Activated naive CD4-positive, alpha-beta T cell treated with anti-CD3 and anti-CD28 coated beads, Interleukin-2, amount 50 U/mL, for 16 hours (primary cell): ENCODE results near the gene HLCS.

Experiments
- DNase-seq: peaks from one replicate; pipeline ENCODE4 v3.0.0-alpha.2; 2020

The HLCS gene

DNA sequence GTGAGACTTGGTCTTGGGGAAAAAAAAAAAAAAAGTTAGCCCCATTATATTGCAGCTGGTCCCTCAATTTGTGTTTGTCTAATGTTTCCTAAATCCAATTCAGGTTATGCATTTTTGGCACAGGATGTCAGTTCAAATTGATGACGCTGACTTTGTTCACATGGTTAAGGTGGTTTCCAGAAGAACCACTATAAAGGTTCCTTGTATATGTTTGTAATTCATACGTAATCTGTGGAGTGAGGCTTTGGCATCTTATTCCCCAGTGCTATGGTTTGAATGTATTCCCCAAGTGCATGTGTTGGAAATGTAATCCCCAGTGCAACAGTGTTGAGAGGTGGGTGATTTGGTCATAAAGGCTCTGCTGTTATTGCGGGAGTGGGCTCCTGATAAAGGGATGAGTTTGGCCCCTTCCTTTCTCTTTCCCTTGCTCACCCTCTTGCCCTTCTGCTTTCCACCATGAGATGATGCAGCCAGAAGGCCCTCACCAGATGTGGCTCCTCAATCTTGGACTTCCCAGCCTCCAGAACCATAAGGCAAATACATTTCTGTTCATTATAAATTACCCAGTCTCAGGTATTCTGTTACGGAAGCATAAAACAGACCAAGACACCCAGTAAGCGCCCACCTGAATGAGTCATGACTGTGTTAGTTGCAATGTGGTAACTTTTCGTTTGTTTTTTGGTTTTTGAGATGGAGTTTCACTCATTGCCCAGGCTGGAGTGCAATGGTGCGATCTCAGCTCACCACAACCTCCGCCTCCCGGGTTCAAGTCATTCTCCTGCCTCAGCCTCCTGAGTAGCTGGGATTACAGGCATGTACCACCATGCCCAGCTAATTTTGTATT lies 19.5 kb upstream of the HLCS start:
- DNase-seq = no peak

DNA sequence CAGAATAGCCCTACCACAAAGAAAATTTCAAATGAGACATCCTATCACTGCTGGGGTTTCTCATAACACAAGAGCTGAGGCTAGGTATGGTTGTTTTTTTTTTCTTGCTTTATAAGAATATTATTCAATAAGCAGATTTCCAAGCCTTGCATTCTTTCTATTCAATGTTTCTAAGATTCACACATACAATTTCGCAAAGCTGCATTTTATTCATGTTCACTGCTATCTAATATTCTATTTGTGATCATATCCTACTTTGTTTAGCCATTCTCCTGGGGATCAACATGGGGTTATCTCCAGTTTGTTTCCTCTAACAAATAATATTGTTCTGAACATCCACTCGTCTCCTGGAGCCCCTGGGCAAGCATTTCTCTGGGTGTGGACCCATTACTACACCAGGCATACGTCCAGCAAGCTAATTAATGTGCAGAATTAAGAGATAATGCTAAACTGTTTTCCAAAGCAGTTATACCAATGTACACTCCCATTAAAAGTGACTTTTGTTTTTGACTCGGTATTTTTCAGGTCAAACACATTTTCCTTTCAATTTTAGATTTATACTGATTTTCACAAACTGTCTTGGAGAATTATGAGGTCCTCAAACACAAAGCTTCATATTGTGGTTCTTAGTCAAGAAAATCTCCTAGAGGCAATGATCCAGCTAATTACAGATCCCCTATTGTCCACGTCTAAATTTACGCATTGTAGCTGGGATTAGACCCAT lies 15.7 kb upstream of the HLCS start:
- no peak for DNase-seq

DNA sequence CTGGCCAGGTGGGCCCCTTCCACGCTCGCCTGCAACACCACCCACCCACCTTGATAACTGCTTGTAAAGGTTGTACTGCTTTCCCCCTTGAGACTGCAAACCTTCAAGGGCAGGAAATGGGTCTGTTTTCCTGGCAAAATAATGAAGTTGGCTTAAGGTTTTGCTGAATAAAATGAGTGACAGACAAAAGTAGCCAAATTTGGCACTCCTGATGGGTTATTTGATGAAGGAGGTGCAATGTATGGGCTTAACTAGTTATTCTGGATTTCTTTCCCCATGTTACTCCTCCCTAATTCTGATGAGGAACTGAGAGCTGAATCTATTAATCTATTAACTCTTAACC lies 14.6 kb upstream of the HLCS start:
- DNase-seq = no peak

DNA sequence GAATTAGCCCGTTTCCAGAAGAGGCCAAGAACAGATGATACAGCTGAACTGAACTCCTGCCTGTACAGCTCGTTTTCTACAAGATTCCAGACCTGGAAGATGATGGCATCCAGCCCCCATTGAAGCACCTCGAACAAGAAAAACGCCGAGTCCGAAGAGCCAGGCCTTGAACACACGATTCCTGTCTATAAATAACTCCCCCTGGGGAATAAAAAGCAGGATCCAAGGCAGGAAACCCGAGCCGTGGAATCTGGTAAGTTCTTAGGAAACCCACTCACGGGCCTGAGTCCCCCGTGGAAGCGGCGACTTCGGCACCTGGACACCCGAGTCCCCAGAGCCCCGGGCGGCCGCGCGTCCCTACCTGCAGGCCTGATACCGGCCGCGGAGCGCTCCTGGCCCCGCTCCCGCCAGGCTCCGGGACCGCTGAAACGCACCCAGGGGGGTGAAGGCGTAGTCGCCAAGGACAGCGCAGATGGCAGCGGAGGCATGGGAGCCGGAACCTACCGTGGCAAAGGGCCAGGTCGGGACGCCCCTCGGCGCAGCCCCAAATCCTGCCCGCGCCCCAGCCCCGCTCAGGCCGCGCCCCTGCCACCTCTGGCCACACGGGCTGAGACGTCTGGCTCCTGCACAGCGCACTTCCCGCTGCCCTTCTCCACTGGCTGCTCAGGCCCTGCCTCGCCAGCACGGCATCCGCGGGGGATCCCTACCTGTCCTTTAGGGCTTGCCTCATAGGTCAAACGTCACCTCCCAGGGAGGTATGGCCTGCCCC lies 14.0 kb upstream of the HLCS start:
- DNase-seq = no peak

DNA sequence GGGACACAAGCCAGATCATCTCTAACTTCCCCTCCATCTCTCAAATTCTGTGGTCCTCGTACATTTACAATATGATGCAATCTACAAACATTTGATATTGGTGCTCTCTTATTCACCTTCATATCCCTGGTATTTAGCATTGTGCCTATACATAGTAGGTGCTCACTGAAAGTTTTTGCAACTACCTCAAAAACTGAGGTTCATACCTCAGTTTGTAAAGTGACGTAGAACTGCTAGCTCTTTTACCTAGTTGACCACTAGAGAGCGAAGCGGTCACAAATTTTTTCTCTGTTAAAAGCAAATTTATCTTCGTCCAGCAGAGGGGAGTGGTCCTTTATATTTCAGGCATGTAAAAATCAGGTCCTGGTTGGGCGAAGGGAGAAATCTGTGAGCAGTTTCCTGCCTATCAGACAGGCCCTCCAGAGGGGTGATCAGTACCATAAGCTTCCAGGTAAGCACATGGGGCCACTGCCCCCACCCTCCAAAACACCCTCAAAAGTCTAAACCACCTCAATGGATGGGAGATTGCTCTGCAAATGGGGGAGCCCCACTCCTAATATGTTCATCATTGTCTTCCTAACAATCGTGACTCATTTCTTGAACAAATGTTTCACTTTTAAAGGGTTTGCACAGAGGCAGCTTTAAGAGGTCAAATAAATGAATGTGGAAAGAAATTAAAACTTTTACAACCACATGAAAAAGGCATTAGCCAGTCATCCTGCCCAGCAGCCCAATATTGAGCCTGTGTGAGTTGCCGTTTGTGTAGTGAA lies 10.6 kb upstream of the HLCS start:
- no peak for DNase-seq

DNA sequence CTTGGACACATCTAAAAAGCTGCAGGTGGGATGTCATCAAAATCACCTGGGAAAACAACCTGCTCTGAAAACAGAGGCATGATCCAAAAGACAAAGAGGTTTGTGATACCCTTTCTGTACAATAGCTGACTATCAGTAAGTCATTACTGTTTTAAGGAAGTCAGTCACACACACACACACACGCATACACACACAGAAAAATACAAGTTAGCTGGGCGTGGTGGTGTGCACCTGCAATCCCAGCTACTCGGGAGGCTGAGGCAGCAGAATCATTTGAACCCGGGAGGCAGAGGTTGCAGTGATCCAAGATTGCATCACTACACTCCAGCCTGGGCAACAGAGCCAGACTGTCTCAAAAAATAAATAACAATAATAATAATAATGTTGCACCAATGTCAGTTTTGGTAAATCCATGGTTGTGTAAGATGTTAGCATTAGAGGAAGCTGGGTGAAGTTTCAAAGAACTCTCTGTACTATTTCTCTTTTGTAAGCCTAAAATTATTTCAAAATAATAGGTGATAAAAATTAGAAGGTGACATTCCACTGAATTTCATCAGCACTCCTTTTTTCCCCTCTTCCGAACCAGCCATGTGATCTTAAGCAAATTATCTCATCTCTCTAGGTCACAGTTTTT lies 9.9 kb upstream of the HLCS start:
- DNase-seq = no peak

DNA sequence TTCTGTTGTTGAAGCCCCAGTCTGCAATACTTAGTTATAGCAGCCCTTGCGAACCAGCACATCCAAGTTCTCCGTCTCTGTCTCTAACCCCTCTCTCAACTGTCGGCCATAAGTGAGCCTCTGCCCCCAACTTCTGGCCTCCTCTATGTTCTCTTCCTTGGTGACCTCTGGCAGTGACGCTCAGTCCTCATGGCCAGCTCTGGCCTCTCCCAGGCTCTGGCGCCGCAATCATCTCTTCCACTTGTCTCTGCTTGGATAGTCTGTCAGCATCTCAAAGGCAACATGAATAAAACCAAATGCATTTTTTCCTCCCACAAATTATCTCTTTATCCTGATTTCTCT lies 8.4 kb upstream of the HLCS start:
- DNase-seq = no peak

DNA sequence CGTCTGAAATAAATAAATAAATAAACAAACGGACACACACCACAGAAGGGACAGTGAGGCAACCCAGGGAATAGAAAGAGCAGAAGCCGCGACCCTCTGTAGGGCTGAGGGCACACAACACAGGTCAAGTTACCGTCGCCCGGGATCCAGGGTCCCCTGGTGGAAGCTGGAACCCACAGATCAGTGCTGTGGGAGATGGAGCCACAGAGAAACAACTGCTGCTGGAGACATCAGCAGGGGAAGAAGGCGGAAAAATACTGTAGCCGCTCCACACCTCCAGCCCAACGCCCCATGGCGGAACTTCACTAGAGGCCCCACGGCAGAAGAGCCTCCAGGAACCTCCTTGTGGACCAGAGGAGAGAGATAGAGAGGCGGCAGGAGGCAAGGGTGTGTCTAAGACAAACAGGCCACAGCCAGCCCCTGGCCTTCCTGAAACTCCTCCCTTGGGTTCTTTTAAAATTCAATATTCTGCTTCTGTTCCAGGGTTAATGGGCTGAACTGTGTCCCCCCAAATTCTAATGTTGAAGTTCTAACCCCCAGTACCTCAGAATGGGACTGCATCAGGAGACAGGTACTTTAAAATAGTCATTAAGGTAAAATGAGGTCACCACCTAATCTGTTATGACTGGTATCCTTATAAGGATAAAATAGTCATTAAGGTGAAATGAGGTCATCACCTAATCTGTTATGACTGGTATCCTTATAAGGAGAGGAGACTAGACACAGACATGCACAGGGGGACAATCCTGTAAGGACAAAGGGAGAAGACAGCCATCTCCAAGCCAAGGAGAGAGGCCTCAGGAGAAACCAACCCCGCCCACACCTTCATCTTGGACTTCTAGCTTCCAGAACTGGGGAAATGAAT lies 7.7 kb upstream of the HLCS start:
- no peak for DNase-seq

DNA sequence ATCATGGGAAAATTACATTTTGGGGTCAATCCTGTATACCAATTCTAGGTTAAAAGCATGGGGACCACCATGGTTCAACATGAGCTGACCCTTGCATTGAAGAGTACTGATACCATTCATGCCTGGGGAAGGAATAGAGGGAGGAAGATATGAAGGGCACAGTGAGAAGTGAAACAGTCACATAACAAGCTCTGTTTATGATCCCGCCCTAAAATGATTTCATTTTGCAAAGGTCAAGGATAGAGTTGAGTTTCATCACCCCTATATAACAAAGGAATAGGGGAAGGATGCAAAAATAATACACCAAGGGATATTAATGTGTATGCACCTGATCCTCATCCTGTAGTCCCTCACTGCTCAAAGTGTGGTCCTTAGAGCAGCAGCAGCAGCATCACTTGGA lies 2.5 kb upstream of the HLCS start:
- no peak for DNase-seq

DNA sequence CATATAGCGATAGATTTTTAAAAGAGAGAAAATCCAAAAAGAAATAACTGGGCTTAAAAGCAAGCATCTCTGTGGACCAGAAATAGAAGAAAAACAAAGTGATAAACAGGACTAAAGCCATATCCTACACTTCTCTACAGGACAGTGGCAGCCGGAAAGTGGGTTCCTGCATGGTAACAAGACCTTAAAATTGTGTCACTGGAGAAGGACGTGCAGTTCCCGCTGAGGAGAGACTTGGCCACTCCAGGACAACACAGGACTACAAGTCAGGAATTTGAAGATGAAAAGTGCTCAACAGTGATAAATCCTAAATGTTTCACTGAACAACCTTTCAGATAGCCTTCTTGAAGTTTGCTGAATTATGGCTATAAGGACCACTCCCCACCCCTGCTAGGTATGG lies 1.9 kb upstream of the HLCS start:
- no peak for DNase-seq

DNA sequence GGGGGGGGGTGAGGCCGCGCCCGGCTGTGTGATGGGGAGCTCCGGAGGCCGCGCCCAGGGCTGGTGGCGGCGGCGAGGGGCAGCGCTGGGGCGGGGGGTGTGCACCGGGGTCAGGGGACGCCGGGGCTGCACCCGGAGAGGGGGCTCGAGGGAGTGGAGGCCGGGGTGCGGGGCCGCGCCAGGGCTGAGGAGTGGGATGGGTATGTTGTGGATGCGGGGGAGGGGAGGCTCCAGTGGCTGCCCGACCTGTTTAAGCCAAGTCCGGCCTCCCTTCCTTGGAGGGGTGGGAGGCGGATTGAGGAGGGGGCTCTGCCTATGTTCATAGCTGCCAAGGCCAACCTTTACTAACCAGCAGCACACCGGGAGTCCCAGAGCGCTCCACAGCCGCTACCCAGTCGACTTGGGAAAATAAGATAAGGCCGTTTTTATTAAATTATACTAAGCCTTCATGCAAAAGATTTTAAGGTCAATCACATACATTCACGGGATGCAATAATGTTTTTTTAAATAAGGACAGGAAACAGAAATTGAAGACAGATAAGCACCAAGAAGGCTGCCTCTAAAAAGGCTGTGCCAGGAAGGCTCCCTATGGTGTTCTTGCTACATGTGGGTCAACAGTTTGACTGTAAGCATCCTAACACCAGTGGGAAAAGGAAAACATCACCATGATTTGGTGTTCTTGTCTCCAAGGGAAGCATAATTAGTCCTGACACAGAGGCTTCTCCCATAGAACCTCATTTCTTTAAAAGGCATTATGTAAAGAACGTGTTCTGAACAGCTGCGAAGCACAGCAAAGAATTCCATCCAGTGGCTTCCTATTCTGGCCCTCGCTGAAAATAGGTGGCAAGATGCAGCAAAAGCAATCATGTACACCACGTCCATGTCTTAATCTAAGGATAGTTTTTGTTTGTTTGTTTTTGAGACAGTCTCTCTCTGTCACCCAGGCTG lies 626 bp upstream of the HLCS start:
- no peak for DNase-seq

DNA sequence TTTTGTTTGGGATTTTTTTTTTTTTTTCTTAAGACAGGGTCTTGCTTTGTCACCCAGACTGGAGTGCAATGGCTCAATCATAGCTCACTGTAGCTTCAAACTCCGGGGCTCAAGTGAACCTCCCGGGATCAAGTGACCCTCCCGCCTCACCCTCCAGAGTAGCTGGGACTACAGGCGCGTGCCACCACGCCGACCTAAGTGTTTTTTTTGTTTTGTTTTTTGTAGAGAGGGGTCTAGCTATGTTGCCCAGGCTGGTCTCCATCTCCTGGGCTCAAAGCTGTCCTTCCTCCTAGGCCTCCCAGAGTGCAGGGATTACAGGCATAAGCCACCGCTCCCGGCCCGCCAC lies 776 bp downstream of the HLCS start:
- DNase-seq = no peak

DNA sequence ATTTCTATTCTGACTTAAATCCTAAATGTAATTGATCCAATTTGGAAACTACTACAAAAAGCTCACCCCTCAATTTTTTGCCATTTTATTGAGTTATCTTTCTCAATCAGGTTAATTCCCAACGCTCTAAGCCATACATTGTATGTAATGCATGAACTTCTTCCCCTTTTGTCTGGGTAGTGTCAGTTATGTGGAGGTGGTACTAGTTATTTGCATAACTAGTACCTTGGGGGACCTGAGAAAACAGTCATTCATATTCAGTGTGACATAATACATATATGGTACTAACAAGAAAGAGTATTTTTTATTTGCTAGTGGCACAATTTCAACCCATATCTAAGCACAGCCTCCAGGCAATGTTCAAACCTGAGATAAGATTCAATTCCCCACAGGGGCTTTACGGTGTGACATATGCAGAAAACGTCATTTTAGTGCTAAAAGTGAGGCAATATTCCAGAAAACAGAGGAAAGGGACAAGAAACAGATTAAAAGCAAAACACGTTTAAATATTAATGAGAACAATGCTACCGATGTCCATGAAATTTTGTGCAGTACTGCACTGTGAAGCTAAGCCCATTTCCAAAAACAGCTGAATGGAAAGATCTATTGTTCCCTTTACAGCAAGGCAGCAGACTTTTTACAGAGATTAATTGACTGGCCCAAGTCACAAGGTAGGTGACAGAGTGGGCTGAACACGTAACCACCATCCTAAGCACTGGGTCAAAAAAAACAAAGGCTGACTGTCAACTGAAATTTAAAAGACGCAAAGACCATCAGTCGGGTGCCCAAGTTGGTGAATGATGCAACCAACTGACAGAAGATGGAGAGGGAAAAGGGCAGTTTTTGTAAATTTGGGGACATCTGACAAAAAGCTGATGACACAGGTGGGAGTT lies 1.4 kb downstream of the HLCS start:
- no peak for DNase-seq

DNA sequence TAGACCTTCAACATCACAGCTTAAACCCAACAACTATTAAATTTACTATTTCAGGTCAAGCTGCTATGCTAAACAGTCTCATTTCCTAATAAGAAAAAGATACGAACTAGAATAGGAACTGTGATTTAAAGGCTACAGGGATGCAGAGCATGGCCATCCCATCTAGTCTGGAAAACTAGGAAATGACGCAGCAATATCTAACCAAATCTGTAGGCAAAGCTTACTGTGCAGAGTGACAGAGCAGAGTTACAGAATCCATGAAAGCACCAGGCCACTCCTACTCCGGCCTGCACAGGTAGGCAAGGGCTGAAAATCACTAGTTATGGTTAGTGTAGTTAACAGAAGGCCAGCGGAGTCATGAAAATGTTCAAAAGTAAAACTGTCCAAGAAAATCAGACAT lies 2.1 kb downstream of the HLCS start:
- no peak for DNase-seq

DNA sequence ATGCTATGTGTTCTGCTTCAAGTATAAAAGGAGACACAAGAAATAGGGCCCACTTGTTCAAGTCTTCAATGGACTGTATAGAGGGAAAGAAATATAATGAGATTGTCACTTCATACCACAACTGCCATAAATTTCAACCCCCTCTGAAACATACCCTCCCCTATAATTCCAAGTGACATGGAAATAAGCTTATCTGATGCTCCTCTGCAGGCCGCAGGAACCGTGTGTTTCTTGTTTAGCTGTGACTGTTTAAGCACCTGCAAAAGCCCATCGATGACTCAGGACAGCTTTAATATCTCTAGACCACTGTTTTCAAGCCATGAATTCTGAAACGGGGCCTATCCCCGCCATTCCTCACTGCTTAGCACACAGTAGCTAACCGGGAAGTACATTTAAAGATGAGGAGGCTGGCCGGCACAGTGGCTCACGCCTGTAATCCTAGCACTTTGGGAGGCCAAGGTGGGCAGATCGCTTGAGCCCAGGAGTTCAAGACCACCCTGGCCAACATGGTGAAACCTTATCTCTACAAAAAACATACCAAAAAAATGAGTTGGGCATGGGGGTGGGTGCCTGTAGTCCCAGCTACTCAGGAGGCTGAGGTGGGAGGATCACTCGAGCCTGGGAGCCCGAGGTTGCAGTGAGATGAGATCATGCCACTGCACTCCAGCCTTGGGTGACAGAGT lies 4.2 kb downstream of the HLCS start:
- no peak for DNase-seq

DNA sequence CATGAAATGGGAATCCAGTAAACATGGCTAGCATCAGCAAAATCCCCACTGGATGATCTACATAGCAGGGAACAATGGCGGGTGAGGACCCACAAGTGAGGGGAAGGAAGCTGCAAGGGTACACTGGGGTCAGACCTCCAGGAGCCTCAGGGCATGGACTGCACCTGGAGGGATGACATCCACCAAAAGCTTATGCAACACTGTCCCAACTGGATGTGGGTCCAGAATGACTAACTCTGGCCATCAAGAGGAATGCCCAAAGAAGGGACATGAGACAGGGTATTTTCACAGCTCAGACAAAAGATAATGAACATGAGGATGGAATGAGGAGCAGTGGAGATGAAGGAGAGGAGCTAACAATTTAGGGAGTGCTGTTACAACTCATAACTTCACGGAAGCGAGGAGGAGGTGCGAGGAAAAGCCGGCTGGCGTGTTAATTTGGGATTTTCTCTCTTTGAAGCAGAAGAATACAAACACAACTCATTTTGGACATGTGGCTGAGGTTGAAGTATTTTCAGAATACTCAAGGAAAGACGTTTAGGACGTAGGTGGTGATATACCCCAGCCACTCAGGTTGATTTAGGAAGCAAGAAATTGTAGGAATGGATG lies 5.7 kb downstream of the HLCS start:
- no peak for DNase-seq

DNA sequence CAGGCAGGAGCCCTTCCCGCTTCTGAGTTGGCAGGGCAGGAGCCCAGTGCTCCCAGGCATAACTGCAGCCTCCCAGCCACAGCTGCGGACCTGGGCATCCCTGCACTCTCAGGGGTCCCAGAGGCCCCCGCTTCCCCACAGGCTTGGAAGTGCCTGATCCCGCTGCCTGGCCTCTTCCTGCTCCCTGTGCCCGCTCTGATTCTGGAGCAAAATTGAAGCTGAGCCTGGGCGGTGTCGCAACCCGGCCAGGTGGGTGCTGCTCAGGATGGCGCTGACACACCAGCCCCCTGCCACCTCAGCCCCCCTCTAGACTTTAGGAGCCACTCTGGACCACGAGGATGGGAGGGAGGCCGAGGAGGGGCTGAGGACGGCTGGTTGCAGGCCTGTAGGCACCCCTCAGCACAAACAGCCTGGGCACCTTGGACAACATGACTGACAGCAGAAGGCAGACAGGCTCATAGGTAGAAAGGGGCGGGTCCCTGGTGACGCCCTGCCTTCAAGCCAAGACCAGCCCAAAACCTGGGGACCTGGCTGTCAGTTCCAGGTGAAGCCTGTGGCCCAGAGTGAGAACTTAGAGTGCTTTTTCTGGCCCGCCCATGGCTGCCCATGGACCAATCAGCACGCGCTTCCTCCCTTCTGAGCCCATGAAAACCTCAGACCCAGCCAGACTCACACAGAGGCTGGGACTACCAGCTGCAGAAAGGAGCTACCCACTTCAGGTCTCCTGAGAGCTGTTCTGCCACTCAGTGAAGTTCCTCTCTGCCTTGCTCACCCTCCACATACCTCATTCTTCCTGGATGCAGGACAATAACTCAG lies 7.2 kb downstream of the HLCS start:
- no peak for DNase-seq

DNA sequence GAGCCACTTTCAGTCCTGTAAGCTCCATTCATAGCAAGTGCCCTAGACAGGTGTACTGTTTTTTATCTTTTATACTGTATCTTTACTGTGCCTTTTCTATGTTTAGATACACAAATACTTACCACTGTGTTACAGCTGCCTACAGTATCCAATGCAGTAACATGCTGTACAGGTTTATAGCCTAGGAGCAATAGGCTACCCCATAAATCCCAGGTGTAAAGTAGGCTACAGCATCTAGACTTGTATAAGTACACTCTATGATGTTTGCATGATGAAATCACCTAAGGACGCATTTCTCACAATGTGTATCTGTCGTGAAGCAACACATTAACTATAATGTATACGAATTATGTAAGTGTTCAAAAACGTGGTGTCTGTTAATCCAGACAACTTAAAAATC lies 10.7 kb downstream of the HLCS start:
- DNase-seq = no peak
